ENCODE results near the gene FAM3B.
A peak's percentile ranks its signal among the peaks of the same experiment; 100 is the strongest.

Gene FAM3B

DNA sequence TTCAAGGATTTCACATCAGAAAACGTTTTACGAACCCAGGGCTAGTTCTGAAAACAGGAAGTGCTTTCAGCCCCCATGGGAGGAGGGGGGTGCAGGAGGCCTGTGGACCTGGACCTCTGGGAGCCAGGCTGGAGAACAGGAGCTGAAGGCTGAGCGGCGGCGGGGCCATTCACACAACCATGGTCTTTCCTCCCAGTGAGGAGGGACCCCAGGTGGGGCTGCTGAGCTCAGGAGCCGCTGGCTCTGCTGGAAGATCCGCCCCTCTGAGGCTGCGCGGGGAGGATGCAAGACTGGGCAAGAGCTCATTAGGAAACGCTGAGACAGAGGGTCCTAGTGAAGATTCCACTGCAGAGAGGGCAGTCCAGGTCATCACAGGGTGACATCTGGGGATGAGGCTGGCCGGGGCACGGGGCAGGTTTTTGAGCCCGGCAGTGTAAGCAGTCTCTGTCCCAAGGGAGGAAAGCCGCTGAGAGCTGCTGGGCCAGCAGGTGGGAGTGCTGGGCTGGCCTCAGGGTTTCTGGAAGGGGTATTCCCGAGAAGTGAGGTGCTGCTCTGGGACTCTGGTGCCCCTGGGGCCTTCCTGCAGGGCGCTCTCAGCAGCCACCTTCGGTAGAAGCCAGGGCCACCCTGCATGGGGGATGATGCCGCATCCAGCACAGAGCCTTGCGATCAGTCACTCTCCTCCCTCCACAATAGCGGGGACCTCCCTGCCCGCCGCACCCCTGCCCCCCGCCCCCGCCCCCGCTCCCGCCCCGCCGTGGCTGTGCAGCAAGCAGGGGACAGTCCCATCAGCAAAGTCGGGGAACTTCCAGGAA, 52.7 kb downstream of the FAM3B start:
- peak; percentile 49 for DNase-seq

- DNase-seq = peak; percentile 41
Measured at GRCh38 chr21:41369920-41370839, 53.6 kb downstream of the FAM3B start.

DNA sequence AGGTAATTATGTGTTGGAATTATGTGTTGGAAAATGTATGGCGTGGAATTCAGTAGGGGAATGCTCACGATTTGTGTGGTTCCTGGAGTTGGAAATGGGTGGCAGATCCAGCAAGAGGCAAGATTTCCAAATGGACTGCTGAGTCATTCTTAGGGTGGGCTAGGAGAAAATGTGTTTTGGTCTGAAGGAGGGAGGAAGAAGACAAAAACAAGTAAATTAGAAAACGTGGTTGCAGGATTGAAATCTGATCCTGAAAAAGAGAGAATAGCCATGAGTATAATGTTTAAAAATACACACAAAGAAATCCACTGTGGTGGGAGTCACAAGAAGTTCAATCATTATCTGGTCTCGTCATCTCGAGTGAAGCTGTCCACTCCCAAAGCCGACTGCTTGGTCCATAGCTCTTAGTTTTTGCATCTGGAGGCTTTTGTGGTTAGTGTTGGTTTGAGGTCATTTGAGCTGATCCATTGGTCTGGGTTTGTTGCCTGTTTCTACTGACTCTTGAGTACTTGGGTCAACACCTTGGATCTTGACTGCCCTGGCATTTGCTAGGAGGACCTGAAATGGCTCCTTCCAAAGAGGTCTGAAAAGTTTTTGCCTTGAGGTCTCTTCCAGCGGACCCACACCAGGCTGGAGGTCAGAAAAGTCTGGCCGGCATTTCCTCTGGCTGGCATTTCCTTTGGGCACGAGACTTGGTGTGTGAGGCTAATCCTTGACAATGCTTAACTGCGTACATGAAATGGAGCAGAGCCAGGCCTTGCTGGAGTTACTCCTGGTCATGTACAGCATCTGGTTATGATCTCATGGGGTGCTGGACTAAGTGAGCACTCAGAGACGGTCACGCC, 54.5 kb downstream of the FAM3B start:
- no peak for DNase-seq

- no peak for DNase-seq
Measured at GRCh38 chr21:41371685-41372030, 55.1 kb downstream of the FAM3B start.

DNA sequence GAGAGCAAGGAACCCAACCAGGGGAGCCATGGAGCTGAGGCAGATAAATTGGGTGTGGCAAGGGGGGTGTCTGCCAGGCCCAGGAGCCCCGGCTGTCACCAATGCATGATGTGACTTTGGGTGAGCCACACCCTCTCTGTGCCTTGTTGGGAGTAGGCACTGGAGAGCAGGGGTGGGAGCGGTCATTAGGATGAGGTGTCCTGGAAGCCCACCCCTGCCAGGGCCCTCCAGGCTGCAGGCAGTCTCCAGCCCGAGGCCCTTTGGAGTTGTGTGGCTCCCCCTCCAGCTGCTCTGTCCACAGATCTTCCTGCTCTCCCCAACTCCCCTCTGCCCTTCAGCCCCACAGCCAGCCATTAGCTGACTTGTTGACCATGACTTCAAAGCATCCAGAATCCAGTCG, 56.7 kb downstream of the FAM3B start:
- DNase-seq = no peak

GRCh38 chr21:41373763-41374162, 57.2 kb downstream of the FAM3B start:
- DNase-seq = no peak

DNA sequence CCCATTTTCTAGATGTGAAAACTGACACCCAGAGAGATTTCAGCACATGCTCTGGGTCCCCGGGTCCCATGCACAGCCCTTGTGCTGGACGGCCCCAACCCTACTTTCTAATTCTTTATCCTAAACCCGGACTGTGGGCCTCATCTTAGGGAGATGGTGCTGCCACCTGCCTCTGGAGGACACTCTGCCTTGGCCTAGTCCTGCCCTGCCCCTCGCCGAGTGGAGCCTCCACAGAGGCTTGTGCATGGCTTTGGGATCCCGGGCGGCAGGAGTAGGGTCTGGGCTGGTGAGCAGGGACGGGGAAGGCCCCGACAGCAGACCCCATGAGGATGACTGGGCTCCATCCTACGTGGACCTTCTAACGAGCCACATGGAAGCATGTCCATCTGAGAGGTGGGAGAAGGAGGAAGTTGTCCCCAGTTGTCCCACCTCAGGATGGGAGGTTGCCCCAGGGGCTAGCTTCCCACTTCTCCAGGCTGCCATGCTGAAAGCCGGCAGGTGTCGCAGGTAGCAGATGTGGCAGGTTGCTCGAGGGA, 57.6 kb downstream of the FAM3B start:
- no peak for DNase-seq

DNA sequence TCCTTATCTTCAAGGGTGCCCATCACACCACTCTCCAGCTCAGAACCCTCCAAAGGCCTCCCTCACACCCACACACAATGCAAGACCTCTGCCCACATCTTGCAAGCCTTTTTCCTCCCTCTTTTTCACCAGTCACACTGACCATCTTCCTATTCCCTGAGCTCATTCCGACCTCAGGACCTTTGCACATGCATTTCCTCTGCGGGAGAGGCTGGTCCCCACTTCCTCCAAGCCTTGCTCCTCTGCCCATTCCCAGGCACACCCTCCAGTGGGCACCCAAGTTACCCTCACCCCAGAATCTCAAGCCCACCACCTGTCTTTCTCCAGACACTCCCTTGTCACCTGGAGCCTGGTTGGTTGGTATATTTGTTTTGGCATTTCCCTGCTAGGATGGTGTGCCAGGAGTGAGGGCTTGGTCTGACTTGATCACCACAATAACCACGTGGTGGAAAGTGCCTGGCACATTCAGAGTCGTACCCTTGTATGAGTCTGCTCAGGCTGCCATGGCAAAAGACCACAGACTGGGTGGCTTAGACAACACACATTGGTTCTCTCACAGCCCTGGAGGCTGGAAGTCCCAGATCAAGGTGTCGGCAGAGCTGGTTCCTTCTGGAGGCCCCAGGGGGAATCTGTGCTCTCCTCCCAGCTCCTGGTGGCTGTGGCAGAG, 58.4 kb downstream of the FAM3B start:
- DNase-seq = no peak

GRCh38 chr21:41375875-41376274, 59.3 kb downstream of the FAM3B start:
- no peak for DNase-seq

DNA sequence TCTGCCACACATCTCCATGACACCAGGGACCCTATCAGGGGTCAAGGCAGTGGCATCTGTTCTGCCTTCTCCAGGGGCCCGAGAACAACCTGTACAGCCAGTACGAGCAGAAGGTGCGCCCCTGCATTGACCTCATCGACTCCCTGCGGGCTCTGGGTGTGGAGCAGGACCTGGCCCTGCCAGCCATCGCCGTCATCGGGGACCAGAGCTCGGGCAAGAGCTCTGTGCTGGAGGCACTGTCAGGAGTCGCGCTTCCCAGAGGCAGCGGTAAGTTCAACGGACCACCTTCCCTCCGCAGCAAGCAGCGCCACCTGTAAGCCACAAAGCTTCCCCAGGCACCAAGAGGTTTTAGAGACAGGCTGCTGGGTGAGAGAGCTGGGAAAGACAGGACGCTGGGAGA, 61.1 kb downstream of the FAM3B start:
- DNase-seq = no peak

DNA sequence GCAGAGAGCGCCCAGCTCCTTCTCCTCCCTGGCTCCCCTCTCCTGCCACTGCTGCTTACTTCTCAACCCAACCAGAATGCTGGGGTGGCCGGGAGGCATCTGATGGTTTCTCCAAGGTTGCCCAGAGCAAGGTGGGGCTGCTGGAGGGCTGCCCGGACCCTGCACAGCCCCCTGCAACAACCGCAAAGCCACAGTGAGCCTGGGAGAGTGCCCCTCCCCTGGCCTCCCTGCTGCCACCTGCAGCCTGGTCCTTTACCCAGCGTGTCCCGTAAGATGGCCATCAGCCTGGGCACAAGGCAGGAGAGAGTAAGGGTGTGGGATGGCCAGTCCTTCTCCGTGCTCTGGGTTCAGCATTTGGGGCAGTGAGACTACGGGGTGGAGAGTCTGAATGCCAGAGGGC, 62.2 kb downstream of the FAM3B start:
- DNase-seq = no peak

GRCh38 chr21:41379901-41380300, 63.3 kb downstream of the FAM3B start:
- no peak for DNase-seq

- DNase-seq = no peak
Measured at GRCh38 chr21:41381731-41382130, 65.1 kb downstream of the FAM3B start.

GRCh38 chr21:41387042-41387819, 70.6 kb downstream of the FAM3B start:
- DNase-seq = no peak

DNA sequence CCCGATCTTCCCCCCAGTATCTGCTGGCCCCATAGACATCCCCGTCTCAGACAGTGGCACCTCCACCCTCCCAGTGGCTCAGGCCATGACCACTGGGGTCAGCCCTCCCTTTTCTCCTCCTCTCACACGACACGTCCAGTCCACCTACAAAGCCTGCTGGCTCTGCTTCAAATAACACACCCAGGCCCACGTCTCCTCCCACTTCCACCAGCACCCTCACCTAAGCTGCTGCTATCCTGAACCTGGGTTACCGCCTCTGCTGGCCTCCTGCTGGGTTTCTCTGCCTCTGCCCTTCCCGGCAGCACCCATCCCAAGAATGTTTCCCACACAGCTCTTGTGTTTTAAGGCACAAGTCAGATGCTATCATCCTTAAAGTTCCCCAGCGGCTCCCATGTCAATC, 71.2 kb downstream of the FAM3B start:
- DNase-seq = no peak

DNA sequence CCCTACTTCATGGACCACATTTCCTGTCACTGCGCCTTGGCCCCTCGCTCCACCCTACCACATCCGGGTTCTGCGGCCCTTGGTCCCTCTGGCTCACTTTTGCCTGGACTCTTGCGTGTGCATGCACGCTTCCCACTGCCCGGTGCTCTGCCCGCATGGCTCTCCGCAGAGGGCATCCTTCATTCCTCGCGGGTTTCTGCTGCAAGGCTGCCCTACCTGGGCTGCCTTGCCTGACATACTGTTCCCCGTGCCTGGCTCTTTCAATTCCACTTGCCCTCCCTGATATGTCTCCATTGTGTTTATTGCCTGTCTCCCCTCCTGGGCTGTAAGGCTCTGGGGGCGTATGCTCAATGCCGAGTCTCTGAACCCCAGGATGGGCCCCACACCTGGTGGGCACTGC, 71.7 kb downstream of the FAM3B start:
- no peak for DNase-seq

DNA sequence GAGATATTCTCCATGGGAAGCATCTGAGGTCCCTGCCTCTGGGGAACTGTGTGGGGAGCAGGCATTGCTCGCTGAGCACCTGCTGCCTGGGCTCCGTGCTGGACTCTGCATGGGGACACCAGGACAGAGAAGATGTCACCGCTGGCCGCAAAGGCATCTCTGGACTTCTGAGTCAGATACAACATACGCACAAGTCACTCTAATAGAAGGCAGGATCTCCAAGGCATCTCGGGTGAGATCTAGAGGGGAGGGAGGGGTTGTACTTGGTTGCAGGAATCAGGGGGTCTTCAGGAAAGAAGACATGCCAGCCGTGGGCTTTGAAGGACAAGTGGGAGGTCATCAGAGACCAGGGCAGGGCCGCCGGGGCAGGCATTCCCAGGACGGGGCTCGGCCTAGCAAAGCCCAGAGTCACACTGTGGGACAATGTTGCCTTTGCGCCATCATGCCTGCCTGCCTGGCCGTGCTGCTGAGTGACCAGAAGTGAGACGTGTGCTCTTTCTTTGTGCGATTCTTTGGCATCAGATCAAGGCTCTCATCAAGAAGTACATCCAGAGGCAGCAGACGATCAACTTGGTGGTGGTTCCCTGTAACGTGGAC, 73.5 kb downstream of the FAM3B start:
- DNase-seq = no peak

- DNase-seq = no peak
Measured at GRCh38 chr21:41393876-41394465, 77.4 kb downstream of the FAM3B start.

- no peak for DNase-seq
Measured at GRCh38 chr21:41396558-41397075, 80.0 kb downstream of the FAM3B start.

DNA sequence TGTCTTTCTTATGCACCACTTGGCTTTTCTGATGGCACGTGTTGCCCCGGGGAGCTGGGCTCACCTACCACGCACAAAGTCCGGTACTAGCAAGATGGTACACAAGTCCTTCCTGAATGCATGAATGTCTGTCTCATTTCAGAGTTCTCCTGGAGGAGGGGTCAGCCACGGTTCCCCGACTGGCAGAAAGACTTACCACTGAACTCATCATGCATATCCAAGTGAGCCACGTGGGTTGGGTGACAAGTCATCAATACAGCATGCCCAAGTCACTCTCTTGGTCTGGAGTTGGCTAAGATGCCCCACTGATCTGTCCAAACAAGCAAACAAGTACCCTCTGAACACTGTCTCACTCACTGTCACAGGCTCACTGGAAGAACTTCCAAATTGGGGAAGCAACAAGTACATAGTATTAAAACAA, 80.9 kb downstream of the FAM3B start:
- DNase-seq = no peak

Data from activated CD4-positive, CD25-positive, alpha-beta regulatory T cell treated with anti-CD3 and anti-CD28 coated beads, Interleukin-2, amount 50 U/mL, for 72 hours (primary cell).